GM19438 (cell line): ENCODE data around the gene LEMD1.

Experiments
- ATAC-seq: cut with Tn5 transposase; IDR thresholded peaks from one replicate; pipeline ENCODE4 v1.9.1; 2021; ENCODE audit warnings: low read depth; ENCODE audit not compliant: unreplicated experiment

LEMD1 gene

DNA sequence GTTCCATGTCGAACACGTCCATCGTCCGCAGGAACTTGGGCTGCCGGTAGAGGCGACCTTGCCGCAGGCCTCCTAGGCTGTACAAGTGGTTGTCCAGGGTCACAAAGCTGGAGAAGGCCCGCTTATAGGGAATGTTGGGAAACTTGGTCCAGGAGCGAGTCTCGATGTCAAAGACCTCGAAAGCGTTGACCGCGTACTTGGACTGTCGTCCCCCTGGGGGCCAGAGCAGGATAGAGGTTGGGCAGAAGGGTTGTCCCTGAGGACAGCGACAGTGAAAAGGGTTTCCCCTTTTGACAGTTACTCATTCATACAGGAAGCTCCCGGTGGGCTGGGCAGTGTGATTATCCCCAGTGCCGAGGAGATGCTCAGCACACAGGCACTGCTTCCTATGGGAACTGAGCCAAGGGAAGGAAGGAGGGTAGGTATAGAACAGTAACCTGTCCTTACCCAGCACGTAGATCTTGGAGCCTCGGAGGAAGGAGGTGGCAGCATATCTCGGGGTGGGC, 82.6 kb downstream of the LEMD1 start:
- no peak for ATAC-seq

DNA sequence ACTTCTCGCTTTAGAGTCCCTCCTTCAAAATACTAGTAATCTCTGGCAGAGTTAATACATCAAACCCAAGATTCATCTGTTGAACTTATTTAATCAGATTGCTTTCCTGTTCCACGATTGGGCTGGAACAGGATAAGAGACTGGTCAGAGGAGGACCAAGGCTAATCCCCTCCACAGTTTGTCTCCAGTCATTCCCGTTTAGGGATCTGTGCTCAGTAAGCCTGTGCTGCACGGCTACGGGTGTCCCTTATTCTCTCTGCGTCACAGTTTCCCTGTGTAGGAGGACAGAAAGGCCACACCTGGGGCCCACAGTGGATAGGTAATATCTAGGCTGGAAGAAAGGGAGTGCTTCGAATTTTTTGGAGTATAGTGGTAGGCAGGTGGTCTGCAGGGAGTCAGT, 83.8 kb downstream of the LEMD1 start:
- no peak for ATAC-seq

DNA sequence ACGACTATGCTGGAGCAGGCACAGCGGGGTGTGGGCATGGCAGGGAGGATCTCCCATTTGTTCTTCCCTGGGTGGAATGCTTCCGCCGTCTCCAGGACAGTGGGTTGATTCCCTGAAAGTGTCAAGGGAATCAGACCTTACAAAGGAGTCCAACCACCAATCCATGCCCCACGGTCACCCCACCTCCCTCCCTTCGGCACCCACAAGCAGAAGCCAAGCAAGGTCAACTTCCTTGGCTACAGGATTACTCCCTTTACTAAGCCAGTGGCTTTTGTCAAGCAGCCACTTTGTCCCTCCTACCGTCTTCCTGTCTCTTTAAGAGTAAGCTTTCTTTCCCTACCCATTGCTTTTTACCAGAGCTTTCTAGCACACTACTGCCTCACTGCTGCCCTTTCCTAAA, 84.4 kb downstream of the LEMD1 start:
- no peak for ATAC-seq

DNA sequence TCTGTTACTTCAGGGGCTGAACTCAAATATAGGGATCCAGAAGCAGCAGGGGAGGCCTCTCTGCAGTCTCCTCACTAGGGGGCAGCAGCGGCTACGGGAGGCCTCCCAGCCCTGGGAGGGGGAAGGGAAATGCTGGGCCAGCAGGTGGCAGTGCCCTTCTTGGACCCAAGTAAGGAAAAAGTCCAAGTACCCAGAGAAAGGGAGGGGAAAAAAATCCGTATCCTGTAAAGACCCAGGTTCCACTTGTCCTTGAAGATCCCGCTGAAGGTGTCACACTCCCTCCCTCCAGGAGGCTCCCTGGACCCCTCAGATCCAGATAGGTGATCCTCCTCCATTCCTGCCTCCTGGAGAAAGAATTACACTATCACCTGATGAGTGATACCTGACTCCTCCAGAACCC, 86.2 kb downstream of the LEMD1 start:
- ATAC-seq, result no peak

DNA sequence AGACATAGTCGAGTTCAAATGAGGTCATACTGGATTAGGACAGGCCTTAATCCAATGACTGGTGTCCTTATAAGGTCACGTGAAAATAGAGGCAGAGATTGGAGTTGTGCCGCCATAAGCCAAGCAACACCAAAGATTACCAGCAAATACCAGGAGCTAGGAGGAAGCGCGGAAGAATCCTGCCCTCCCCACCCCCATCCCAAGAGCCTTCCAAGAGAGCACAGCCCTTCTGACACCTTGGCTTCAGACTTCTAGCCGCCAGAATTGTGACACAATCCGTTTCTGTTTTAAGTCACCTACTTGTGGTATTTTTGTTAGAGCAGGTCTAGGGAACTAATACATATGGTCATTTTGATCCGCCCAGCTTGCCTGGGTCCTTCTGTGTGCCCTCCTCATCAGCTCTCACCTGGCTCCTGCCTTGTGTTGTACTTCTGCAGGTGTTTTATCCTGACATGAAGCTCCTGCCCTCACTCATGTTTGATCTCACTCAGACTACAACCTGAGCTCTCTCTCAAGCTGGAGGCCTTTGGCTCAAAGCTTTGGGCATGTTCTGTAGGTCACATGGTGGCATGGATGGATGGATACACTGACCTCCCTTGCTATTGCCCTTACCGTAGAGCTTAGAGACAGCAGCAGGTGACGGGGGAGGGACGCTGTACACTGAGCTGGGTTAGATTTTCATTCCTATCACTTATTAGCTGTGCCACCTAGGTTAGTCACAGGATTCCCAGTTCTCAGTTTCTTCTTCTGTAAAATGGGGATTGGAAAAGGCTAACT, 89.7 kb downstream of the LEMD1 start:
- ATAC-seq, result no peak
